Pons (tissue), 1 donor: ENCODE data around the gene C1orf105.

Source experiments
- DNase-seq: peaks from one replicate; pipeline ENCODE4 v3.0.0-alpha.2; 2016; ENCODE audit warnings: low spot score

The C1orf105 gene

GRCh38 chr1:172397221-172397620 is 23.3 kb upstream of the C1orf105 start:
- DNase-seq, result peak; percentile 65

DNA sequence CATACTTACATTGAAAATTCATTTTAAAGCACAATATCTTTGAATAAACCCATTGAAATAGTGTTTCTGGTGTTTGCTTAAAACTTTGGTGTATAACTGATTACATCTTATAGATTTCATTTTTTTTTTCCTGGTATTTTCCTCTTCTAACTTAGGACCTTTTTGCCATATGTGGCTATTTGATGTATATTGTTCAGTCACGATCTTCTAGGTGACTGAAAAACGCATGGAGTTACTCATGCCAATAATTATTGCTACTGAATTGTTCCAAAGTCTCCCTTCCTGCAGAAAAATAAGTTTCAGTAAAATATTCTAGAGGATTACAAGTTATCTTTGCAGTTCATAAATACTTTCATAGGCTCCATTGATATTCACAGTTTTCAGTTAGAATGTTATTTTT is 22.9 kb upstream of the C1orf105 start:
- no peak for DNase-seq

GRCh38 chr1:172398193-172398592 is 22.3 kb upstream of the C1orf105 start:
- DNase-seq, result peak; percentile 42

- DNase-seq, result peak; percentile 93
Observed at GRCh38 chr1:172398970-172399755, 21.3 kb upstream of the C1orf105 start.

- peak; percentile 34 for DNase-seq
Observed at GRCh38 chr1:172399756-172400721, 20.4 kb upstream of the C1orf105 start.

DNA sequence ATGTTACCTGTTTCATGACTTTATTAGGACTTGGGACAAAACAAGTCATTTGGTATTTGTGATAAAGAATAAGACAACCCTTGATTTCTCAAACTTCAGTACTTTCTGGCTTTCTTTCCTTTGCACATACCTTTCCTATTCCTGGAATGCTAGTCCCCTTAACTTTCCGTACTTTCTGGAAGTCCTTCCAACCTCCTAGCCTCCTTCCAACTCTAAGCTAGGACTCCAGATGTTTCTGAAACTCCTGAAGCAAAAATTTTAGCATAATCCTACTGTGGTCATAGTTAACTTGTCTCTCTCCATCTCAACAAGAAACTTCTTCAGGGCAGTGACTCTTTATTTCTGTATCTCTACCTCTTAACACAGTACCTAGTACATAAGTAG is 19.8 kb upstream of the C1orf105 start:
- no peak for DNase-seq

- DNase-seq, result no peak
Observed at GRCh38 chr1:172401477-172401876, 19.0 kb upstream of the C1orf105 start.

DNA sequence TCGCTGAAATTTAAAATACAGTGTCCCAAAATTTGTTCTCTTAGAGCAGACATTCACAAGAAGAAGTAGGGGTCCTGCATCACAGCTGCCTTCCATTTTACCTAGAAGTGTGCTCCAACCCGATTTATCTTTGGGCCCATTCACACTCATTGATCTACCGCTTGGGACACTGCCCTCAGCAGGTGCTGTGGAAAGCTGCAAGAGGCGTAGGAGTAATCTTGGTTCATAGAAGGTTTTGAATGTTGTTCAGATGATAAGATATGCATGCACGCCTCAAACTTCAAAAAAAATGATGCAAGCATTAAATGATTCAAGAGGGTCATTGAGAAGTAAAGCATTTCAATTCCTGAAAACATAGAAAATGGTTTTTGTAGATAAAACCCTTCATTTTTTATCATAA is 18.6 kb upstream of the C1orf105 start:
- DNase-seq, result no peak

- no peak for DNase-seq
Observed at GRCh38 chr1:172402878-172403569, 17.5 kb upstream of the C1orf105 start.

- no peak for DNase-seq
Observed at GRCh38 chr1:172404121-172404520, 16.4 kb upstream of the C1orf105 start.

GRCh38 chr1:172405912-172406311 is 14.6 kb upstream of the C1orf105 start:
- no peak for DNase-seq

GRCh38 chr1:172406968-172407367 is 13.5 kb upstream of the C1orf105 start:
- no peak for DNase-seq

GRCh38 chr1:172408958-172409357 is 11.5 kb upstream of the C1orf105 start:
- no peak for DNase-seq

DNA sequence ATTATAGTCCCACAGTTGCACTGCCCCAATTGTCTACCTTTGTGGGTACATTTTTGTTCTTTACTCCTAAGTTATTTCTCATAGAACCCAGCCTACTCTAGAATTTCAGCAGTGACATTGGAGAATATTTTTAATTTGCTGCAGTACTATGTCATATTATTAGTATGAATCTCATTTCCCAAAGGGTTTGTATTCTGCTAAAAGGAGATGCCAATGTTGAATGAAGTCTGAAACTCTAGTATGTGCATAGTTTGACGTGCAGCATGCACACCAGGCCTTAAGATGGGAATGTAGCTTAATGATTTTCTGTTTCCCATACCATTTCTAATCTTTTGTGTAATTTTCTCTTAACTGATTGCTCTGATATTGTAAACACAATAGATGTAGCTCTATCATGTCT is 10.5 kb upstream of the C1orf105 start:
- no peak for DNase-seq

DNA sequence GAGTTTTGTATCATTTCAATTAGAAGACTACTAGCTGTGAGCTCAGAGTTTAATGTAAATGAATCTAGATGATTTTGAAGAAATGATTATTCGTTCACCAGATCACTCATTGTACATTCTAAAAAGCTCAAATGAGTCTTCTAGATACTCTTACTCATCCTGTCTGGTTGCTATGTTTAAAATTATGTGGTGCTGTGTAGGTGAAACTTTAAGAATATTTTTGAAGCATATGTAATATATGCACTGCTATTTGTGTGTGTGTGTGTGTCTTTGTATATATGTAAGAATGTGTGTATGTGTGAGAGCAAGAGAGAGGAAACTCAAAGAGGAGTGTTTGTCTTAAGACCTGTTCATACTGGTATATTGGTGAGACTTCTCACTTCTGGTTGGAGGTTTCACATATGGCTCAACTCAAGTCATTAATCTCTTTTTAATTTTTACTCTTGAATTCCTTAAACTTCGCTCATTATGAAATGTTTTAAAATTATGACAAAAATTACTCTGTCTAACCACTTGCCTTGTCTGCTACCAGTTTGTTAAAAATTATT is 8.6 kb upstream of the C1orf105 start:
- DNase-seq, result no peak

GRCh38 chr1:172414331-172414730 is 6.2 kb upstream of the C1orf105 start:
- DNase-seq, result no peak

DNA sequence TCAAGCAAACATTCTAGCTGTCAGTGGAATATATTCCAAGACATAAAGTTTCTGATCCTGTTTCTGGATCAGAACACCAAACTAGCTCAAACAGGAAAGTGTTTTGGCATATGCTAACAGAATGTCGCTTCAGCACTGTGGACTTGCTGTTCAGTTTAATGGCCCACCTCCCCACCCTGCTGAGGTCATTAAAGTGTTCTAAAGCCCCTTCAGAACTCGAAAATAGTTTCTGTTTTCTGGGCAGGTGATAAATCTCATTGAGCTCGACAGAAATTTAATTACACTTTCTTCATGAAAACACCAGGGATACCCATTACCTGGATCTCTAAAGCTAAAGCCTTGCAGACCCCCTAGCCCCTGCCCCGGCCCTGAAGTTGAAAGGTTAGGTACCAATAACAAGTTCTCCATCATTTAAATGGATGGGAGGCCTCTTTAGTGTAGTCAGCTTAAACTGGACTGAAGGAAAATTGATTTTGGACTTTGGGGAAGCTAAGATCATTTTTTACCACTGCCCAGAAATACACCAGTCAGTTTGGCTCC is 3.9 kb upstream of the C1orf105 start:
- DNase-seq, result no peak

- no peak for DNase-seq
Observed at GRCh38 chr1:172417557-172417956, 2.9 kb upstream of the C1orf105 start.

DNA sequence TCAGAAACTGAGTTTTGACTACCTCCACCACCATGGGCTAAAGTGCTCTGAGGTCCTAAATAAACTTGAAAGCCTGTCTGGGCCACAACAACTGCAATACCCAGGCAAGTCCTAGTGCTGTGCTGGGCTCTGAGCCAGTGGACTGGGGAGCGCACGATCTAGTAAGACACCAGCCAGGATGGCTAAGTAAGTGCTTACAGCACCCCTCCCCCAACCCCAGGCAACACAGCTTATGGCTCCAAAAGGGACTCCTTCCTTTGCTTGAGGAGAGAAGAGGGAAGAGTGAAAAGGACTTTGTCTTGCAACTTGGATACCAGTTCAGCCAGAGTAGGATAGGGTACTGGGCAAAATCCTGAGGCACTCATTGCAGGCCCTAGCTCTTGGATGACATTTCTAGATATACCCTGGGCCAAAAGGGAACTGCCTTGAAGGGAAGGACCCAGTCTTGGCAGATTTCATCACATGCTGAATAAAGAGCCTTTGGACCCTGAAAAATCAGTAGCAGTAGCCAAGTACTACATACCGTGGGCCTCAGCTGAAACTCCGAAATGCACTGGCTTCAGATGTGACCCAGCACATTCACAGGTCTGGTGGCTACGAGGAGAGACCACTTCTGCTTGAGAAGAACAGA is 1.6 kb downstream of the C1orf105 start:
- DNase-seq, result peak; percentile 34

DNA sequence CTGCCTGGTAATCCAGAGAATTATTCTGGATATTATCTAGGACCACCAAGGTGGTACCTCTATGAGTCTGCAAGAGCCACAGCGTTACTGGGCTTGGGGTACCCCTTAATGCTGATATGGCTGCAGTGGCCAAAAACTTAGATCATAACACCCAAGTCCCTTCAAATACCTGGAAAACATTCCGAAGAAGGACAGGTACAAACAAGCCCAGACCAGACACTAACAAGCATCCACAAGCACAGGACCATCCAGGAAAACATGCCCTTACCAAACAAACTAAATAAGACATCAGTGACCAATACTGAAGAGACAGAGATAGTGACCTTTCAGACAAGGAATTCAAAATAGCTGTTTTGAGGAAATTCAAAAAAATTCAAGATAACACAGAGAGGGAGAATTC is 2.9 kb downstream of the C1orf105 start:
- no peak for DNase-seq

GRCh38 chr1:172425339-172425738 is 4.9 kb downstream of the C1orf105 start:
- DNase-seq, result no peak
